GM21737 (cell line): ENCODE data around the gene FABP7.

Experiments used
- ATAC-seq: cut with Tn5 transposase; IDR thresholded peaks from one replicate; pipeline ENCODE4 v1.9.1; 2021; ENCODE audit warnings: mild to moderate bottlenecking, moderate library complexity; ENCODE audit not compliant: unreplicated experiment

FABP7 gene

GRCh38 chr6:122833021-122833491 lies 53.5 kb downstream of the FABP7 start:
- ATAC-seq: no peak
